SIG-M5 treated with dmso at 0.1 percent for 504 hours (cell line): Measurements from ENCODE around the gene SEM1.
"Not testable (repeated sequence)": the region's sequence is repeated elsewhere in the genome, so short reads cannot be mapped to it uniquely, and the experiment has no call there.

Source experiments
- DNase-seq: peaks from one replicate; lab custom pipeline; 2025; ENCODE audit not compliant: unreplicated experiment; lab: John Stamatoyannopoulos, UW

SEM1 gene

DNA sequence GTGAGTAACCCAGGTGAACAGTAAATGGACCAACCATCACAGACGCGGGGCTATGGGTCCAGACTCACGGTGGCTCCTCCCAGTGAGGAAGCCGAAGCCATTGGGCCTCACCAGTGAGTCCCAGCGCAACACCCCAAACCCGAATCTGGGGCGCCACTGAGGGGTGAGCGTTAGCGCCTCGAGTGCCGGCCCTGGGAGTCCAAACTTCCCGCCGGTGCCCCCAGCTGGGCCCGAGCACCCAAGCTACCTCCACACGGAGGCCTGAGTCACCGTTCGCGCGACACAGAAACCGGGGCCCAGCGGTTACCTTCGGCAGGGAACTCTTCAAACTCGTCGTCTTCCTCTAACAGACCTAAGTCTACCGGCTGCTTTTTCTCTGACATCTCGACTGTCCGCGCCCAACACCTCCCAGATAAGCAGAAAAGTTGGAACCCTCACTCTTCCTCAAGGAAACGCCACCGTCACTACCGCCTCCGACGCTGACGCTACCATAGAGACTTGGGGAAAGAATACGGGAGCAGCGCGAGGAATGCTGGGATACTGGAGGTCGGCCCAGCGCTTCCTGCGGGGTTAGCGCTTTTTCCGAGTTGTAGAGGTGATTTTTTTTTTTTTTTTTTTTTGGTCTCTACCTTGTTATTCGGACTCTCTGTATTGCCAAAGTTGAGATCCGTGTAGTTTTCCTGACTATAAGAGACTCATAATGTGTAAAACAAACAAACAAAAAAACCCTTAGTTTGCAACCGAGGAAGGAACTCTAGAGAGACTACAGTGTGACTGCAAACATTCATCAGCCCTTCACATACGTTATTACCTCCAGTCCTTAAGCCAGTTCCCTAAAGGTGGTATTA, at the start of gene SEM1:
Gene SEM1 (minus strand): TSS at position 466 of the 848 bp plus-strand sequence. CDS start 83 bp downstream, at position 383.
- DNase-seq: peak; percentile 73

DNA sequence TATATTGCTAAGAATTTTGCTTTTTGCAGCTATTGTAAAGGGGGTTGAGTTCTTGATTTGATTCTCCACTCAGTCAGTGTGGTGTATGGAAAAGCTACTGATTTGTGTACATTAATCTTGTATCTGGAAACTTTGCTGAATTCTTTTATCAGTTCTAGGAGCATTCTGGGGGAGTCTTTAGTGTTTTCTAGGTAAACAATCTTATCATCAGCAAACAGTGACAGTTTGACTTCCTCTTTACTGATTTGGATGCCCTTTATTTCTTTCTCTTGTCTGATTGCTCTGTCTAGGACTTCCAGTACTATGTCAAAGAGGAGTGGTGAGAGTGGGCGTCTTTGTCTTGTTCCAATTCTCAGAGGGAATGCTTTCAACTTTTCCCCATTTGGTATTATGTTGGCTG, 48.2 kb upstream of the SEM1 start:
- DNase-seq: not testable (repeated sequence)

DNA sequence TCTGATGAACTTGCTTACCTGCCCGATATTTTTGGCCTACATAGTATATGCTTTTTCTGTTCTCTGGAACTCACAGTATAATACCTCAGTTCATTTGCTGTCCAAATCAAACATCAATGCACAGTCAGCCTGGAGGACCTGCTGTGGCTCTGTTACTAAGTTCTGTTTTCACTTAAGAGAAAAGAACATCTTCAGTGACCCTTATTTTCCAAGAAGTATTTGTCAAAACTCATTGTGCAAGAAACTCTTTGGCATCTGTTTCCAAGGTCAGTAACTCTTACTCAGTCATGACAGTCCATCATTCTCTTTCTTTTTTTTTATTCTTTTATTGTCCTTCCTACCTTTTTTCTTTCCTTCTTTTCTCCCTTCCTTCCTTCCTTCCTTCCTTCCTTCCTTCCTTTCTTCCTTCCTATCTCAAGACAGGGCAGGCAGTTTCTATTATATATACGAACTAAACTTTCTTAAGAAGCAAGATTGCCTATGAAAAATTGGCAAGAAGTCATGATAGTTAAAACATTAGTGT, 37.8 kb upstream of the SEM1 start:
- DNase-seq: no peak

DNA sequence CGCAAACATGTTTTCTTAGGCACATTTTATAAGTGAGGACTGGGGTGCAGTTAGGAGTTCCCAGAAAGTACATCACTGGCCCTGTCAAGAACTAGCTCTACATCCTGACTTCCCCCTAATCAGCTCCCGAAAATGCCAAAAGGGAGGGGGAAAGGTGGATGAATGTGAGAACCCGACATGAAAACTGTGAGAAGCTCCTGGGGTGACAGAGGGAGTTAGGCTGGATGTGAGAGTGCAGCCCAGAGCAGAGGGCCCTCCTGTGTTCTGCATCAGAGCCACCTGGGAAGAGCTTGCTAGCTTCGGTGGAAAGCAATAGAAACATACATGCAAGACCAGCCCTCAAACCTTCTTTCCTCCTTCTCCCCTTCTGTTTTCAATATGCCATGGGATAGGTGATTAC, 30.5 kb upstream of the SEM1 start:
- DNase-seq: no peak

DNA sequence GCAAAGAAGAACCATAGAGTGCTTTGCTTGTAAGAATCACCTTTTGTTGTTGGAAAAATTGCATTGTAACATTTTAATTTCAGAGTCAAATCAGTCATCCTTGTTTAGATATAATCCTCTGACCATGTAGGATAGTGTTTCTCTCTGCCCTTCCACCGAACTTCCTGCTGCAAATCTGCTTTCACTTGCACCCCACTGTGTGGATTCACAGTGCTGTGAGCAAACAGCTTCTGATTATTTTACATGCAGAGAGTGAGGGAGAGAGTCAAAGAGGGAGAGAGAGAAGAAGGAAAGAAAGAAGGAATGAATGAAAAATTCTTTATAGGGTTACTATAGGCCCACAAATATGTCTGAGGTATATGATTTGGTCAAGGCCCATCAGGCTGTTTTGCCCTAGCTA, 30.0 kb upstream of the SEM1 start:
- no peak for DNase-seq

DNA sequence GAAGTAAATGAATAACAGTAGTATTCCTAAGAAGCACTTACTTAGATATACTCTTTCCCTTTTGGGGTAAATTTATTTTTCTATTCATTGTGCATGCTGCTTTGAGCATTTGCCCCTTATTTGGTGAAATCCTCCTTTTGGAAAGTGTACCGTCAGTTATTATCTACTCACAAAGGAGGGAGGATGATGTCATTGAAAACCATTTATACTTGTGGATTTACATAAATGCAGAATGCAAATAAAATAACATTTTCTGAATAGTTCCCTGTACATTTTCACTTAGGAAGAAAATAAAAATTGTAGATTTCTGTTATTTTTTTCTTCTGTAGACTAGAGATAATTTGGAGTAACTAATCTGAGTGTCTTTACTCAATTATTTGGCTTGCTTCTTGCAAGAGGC, 29.5 kb upstream of the SEM1 start:
- DNase-seq: no peak

DNA sequence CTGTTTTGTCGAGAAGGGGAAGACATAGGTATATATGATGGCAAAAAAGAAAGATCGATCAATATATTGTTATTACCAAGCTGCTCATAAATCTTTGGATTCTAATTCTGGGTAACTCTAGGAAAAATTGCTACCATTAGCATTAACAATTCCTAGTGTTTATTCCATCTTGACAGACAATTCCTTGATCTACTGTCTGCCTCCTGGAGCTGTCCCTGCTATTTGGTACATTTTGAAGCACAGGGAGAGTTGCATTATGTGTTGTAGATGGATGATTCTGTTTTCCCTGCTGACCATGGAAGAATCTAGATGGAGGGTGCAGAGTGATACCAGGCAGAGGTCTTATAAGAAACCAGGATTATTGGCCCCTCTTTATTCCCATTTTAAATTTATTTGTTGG, 29.1 kb upstream of the SEM1 start:
- no peak for DNase-seq

DNA sequence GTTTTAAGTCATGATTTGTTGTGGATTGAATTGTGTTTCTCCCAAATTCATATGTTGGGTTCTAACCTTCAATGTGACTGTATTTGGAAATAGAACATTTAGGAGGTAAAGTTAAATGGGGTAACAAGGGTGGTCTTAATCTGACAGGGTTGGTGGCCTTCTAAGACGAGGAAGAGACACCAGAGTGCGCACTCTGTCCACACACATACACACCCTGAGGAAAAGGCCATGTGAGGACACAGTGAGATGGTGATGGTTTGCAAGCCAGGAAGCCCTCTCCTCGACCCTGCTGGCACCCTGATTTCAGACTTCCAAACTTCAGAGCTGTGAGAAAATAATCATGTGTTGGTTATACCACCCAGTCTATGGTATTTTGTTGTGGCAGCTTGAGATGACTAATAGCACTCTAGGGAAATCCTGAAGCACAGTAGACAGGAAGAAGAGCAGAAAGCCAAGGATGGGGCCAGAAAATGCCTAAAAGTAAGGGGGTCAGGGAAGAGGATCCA, 28.0 kb upstream of the SEM1 start:
- DNase-seq: no peak

DNA sequence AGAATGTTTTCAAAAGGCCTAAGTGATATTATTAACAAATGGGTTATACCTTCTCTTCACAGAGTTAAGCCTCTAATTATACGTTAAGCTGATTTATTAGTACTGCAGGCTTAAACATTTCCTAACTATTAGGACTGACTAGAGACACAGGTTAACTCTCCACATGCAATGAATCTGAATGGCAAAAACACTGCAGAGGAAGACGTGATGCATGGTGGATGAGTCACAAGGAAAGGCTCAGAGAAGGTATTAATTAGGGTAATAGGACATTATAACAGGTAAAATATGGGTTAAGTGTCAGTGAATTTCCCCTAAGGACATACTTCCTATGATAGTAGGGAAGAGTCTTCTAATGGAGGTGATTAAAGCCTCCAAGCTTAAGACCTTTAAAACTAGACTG, 24.7 kb upstream of the SEM1 start:
- DNase-seq: no peak

DNA sequence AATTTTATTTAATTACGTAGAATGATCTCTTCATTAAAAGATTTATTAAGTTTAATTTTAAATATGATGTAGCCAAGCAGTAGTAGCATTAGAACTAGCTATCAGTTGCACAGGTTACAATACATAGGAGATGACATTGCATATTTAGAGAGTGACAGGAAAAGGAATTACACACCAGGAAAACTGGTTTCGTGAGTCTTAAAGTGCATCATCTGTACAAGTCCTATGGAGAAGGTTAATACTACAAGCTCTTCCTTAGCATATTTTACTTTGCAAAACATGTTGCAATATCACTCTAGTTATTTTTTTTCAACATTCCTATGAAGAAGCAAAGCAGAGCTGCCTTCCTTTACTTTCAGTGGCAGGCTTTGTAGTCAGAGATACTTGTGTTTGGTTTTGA, 20.2 kb upstream of the SEM1 start:
- peak; percentile 32 for DNase-seq

DNA sequence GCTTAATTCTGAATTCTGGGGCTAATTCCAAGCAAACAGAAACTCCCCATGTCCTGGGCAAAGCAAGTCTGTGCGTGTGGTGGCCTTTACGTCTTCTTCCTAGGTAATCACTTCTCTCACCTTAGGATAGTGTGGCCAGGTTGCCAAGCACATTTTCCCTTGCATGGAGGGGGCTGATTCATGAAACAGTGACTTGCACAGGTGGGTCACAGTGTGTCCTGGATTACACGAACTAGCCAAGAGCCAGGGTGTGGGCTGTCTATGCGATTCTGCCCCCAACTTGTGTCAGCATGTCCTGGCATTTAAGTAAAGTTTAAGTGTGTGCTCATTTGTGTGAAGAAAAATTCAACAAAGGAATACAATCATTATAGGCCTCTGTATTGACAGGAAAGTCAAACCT, 18.5 kb upstream of the SEM1 start:
- no peak for DNase-seq

DNA sequence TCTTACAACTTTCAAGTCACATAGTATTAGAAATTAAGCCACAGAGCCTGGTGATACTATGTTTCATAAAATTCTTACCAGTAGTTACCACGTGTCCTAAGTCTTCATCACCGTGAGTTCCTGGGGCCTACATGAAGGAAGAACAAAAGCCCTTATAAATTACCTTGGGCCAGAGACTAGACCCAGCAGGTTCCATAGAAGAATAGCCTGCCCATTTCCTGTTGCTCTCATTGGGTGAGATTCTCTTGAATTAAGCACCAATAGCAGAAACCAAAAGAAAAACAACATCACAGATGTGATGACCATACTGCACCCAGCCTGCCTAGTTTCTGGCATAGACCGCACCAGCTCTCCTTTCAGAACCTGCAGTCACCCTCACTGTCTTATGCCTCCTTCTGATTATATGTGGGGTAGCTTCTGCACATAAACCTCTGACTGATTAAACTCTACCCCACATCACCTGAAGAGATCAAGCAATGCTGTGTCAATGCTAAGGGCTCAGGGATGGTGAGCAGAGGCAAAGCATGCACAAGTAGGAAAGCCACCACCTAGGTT, 18.0 kb upstream of the SEM1 start:
- no peak for DNase-seq

DNA sequence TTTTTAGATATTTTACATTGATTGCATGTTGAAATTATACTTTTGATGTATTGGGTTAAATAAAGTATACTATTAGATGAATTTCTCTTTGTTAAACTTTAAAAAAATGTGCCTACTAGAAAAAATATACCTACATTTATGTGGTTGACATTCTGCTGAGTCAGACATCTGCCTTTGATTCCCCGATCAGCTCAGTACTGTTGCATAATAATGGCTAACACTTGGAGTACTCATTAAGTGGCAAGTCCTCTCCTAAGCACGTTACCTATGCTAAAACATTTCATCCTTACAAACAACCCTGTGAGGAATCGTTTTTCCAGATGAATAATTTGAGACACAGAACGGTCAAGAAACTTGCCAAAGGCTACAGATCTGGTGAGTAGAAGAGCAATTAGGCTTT, 14.0 kb upstream of the SEM1 start:
- DNase-seq: no peak

DNA sequence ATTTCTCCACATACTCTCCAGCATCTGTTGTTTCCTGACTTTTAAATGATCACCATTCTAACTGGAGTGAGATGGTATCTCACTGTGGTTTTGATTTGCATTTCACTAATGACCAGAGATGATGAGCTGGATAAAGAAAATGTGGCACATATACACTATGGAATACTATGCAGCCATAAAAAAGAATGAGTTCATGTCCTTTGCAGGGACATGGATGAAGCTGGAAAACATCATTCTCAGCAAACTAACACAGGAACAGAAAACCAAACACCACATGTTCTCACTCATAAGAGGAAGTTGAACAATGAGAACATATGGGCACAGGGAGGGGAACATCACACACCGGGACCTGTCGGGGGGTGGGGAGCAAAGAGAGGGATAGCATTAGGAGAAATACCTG, 13.3 kb upstream of the SEM1 start:
- DNase-seq: not testable (repeated sequence)

DNA sequence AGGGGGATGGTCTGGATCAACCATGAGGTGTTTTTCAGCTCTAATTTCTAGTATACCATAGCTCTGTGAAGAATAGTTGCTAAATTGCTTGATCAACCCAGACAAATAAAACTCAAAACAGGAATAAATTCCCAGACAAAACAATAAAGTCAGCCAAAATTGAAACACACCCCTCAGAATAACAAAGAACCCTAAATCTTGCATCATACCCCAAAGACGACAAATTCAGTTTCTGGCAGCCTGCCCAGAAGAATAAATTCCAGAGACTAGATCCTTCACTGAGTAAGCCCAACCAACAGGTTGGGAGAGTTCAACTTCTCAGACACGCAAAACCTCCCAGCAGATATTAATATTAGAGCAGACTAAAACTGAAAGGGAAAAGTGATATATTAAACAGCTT, 11.2 kb upstream of the SEM1 start:
- DNase-seq: peak; percentile 32

DNA sequence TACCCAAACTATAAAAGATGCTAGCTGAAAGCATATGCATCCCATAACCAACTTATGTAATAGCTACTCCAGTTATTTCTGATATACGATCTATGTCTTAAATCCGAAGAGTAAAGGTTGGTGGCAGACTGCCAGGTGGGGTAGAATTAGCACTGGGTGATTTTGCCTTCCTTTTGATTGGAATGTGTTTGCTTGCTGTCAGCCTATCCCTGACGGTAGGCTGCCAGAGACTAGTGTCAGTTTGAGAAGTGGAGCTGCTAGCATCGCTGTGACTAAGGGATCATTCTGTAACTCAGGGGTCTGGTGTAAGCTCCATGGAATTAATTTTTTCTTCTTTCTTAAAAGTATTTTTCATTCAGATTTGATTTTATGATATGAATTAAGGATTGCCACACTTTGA, 9.5 kb upstream of the SEM1 start:
- DNase-seq: no peak

DNA sequence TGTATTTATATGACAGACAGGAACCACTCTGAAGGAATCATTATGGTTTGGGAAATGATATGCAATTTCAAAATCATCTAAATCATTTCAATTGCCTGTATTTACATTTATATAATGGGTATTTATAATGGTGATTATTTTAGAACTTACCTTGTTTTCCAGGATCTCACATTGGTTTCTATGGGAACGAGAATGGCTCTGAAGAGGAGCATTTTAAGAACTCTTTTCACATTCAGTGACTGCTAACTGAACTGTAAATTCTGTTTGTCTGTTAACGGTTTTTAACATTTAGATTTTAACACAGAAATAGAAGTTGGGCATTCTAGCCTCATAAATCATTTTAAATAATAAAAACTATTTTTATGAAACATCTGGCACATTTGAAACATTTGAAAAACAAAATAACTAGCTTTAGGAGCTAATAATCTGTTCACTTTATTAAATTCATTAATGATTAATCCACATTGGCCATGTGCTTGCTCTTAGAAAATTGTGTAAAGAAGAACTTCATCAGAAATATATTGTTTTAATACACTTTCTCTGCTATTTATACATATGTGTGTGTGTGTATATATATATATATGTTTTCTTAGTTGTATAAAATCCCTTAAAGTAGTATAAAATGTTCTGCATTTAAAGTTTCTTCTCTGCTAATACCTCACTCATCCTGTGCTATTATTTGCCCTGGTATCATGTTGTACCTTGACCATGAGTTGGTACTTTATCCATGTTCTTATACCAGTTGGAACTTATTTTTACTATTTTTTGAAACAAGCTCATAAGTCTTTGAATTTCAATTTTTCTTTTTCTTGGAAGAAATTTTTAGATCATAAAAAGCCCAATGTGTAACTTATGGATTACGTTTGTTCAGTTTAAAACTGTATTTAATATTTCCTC, 8.7 kb upstream of the SEM1 start:
- DNase-seq: no peak

DNA sequence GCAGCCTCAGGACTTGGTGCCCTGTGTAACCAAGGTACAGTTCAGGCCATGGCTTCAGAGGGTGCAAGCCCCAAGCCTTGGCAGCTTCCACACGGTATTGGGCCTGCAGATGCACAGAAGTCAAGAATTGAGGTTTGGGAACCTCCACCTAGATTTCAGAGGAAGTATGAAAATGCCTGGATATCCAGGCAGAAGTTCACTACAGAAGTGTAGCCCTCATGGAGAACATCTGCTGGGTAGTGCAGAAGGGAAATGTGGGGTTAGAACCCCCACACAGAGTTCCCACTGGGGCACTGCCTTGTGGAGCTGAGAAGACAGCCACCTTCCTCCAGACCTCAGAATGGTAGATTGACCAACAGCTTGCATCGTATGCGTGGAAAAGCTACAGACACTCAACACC, 3.4 kb upstream of the SEM1 start:
- DNase-seq: no peak

DNA sequence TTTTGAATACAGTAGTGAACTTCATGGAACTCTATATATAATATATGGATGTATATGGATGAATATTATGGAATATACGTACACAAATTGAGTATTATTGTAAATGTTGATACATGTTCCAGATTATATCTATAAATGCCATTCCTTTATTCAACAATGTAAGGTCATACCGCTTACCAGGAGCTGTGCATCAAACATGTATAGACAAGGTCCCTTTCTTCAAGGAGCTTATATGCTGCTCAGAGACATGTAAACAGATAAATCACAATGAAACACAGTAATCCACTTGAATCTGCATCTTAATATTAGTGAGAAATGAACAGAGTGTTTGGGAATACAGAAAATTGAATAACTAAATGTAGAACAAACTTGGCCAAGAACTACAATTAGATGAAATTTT, 898 bp upstream of the SEM1 start:
- no peak for DNase-seq

DNA sequence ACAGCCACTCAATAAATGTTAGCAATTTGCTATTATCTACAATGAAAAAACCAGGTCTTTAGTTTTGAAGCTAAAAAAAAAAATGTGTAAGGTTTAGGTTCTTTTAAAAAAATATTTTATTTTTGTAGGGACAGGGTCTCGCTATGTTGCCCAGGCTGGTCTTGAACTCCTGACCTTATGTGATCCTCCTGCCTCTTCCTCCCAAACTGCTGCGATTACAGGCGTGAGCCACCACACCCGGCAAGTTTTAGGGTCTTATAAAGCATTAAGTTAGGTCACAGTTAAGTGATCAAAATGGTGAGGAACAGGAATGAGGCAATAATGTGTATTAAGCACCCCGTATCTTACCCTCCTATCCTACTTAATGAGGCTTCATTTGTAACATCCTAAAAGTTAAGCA, 774 bp downstream of the SEM1 start:
- no peak for DNase-seq
